Mesothelial cell of epicardium (in vitro differentiated cells): Measurements from ENCODE around the gene NGF. TPM values are rescaled to one million over a fixed set of nuclear protein-coding genes. Genes with fewer than 3 reads are reported as not detected.

ENCODE experiments used
- DNase-seq, 2 experiments: peaks; one replicate each; pipeline ENCODE4 v3.0.0; 2021; ENCODE audit warnings: low spot score in 2 of 2; ENCODE audit not compliant: unreplicated experiment in 2 of 2
- H3K27ac Mint-ChIP-seq: 2 replicates; pipeline ENCODE4 v1.8.0; 2021; ENCODE audit warnings: mixed read lengths
- H3K27me3 Mint-ChIP-seq: 2 replicates; pipeline ENCODE4 v1.8.0; 2021; ENCODE audit warnings: low read depth, mixed read lengths
- H3K36me3 Mint-ChIP-seq: 2 replicates; pipeline ENCODE4 v1.8.0; 2021; ENCODE audit warnings: mixed read lengths
- H3K4me1 Mint-ChIP-seq: 2 replicates; pipeline ENCODE4 v1.8.0; 2021; ENCODE audit warnings: mixed read lengths
- H3K4me3 Mint-ChIP-seq: 2 replicates; pipeline ENCODE4 v1.8.0; 2021; ENCODE audit warnings: mild to moderate bottlenecking, moderate library complexity, mixed read lengths
- H3K9me3 Mint-ChIP-seq: 2 replicates; pipeline ENCODE4 v1.8.0; 2021; ENCODE audit warnings: mixed read lengths
- total RNA-seq: library from RNA; stranded (reverse); gene quantifications from 3 replicates; pipeline ENCODE4 v1.2.1, GENCODE V29; 2021
- TF ChIP-seq, protein P1 (sequence below): fragments of 200-600 bp; sonication (generic); IDR thresholded peaks from one replicate; pipeline ENCODE4 v1.5.0; 2021; ENCODE audit warnings: antibody characterized with exemption; ENCODE audit not compliant: unreplicated experiment

Gene NGF
- total RNA-seq, 1 donor from 2014 or later, result 4.2 TPM

DNA sequence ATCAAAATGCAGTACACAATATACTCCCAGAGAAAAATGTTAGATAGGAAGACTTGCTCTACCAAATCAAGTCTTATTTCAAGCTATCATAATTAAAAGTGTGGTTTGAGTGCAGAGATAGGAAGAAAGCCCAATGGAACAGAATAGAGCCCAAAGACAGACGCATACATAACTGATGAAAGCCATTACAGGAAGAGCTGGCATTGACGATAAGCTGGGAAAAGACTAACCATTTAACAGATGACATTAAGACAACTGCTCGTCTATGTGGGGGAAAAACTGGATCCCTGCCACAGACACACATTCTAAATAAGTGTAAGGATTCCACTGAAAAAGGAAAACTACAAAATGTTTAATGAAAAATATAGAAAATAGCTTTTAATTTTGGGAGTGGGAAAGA lies 85.5 kb downstream of the NGF start:
- Mint-ChIP-seq H3K27ac (no peak overlapping the region), H3K4me3 (no peak overlapping the region), H3K9me3 (peaks cover 37% of the 10 kb centered on the region), H3K27me3 (no peaks in the 10 kb centered on the region), H3K36me3 (peaks cover 5% of the 10 kb centered on the region), H3K4me1 (peaks cover 10% of the 10 kb centered on the region)
- TF ChIP-seq, protein P1, sequence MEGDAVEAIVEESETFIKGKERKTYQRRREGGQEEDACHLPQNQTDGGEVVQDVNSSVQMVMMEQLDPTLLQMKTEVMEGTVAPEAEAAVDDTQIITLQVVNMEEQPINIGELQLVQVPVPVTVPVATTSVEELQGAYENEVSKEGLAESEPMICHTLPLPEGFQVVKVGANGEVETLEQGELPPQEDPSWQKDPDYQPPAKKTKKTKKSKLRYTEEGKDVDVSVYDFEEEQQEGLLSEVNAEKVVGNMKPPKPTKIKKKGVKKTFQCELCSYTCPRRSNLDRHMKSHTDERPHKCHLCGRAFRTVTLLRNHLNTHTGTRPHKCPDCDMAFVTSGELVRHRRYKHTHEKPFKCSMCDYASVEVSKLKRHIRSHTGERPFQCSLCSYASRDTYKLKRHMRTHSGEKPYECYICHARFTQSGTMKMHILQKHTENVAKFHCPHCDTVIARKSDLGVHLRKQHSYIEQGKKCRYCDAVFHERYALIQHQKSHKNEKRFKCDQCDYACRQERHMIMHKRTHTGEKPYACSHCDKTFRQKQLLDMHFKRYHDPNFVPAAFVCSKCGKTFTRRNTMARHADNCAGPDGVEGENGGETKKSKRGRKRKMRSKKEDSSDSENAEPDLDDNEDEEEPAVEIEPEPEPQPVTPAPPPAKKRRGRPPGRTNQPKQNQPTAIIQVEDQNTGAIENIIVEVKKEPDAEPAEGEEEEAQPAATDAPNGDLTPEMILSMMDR, result no peak
- no peak for DNase-seq

DNA sequence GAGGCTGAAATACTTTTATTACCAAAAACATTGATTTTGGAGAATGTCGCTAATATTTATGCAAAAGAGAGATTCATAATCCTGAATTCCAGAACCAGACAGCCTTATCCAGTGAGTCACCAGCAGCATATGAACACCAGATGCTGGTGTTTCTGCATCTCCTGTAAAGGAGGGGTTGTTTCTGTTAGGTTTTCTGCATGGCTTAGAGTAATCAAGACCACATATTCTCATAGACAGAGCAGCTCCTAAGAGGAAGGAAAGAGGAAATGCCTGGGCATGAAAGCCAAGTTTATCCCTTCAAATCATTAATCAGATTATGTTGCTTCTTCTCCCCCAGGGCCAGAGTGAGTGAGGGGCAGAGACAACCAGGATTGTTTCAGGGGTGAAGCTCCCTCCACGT lies 86.2 kb downstream of the NGF start:
- H3K27ac Mint-ChIP-seq, result peak overlapping the region; percentile 87
- no peaks in the 10 kb centered on the region for H3K27me3 Mint-ChIP-seq
- TF ChIP-seq, protein P1, result no peak
- H3K36me3 Mint-ChIP-seq, result peaks cover 5% of the 10 kb centered on the region
- H3K9me3 Mint-ChIP-seq, result peaks cover 35% of the 10 kb centered on the region
- H3K4me1 Mint-ChIP-seq, result peaks cover 10% of the 10 kb centered on the region
- DNase-seq, result no peak
- H3K4me3 Mint-ChIP-seq, result no peak overlapping the region

DNA sequence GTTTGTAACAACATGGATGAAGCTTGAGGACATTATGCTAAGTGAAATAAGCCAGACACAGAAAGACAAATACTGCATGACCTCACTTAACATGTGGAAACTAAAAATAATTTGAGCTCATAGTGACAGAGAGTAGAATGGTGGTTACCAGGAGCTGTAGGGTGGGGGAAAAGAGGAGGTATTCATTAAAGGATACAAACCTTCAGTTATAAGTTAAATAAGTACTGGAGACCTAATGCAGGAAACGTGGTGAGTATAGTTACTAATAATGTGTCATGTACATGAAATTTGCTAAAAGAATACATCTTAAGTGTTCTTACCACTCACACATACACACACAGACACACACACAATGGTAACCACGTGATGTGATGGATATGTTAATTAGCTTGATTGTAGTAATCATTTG lies 86.7 kb downstream of the NGF start:
- Mint-ChIP-seq H3K9me3 (peaks cover 35% of the 10 kb centered on the region), H3K4me3 (no peak overlapping the region), H3K27ac (peak overlapping the region; percentile 81), H3K27me3 (no peaks in the 10 kb centered on the region), H3K4me1 (peaks cover 10% of the 10 kb centered on the region), H3K36me3 (peaks cover 5% of the 10 kb centered on the region)
- TF ChIP-seq, protein P1, result no peak
- no peak for DNase-seq

DNA sequence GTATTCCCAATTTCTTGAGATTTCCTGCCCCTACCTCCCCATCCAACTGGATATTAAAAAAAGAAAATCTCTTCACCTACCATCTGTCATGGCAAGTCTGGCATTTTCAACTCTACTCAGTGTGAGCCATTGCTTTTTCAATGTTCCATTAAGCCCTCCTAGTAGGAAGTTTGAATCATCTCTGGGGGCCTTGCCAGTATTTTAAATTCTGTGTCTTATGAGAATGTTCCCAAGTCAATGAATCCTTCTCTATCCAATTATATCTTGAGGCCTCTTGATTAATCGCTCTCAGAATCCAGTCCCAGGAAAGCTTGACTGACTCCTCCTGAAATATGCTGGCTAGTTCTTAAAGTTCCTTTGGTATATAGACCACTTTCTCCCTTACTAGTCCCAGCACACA lies 91.5 kb downstream of the NGF start:
- H3K4me3 Mint-ChIP-seq, result no peak overlapping the region
- TF ChIP-seq, protein P1, result no peak
- no peak for DNase-seq

DNA sequence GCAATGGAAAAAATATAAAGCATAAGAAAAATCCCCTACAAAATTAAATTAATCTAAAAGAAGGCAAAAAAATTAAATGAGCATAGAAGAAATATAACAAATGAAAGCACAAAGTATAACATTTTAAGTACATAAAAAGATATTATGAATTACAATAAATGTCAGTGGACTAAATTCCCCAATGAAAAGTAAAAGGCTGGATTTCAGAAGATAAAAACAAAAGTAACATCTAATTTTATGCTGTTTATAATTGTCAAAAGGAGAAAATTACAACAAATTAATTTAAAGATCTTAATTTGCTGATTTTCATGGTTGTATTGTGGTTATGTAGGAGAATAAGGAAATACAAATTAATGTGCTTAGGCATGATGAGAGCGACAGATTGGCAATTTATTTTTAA lies 92.8 kb downstream of the NGF start:
- Mint-ChIP-seq H3K9me3 (peaks cover 50% of the 10 kb centered on the region), H3K27ac (no peak overlapping the region), H3K4me1 (no peaks in the 10 kb centered on the region), H3K36me3 (peaks cover 6% of the 10 kb centered on the region), H3K4me3 (no peak overlapping the region), H3K27me3 (no peaks in the 10 kb centered on the region)
- no peak for DNase-seq
- TF ChIP-seq, protein P1, result no peak

More for the DNA sequence above, 91.5 kb downstream of the NGF start:
- H3K27me3 Mint-ChIP-seq, result no peaks in the 10 kb centered on the region
- H3K9me3 Mint-ChIP-seq, result peaks cover 50% of the 10 kb centered on the region
- H3K27ac Mint-ChIP-seq, result no peak overlapping the region
- peaks cover 2% of the 10 kb centered on the region for H3K4me1 Mint-ChIP-seq
- H3K36me3 Mint-ChIP-seq, result peaks cover 6% of the 10 kb centered on the region

DNA sequence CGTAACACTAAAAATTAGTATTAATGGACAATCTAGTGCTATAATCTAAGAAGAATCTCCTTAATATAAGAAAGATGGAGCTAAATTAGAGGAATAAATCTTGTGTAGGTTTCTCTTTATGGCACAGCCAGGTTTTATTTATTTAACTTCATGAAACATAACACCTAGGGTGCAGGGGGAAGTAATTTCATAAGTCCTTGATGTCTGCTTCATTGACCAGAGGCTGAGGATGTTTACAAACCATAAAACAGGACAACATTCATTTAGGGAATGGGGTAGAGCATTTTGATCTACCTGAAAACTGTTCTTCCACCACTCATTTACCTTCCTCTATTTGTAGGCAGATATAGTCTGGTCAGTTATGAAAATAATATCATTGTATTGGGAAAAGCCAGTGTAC lies 95.5 kb downstream of the NGF start:
- no peak for DNase-seq
- TF ChIP-seq, protein P1, result no peak
- H3K27me3 Mint-ChIP-seq, result no peaks in the 10 kb centered on the region
- peaks cover 1% of the 10 kb centered on the region for H3K36me3 Mint-ChIP-seq
- no peak overlapping the region for H3K4me3 Mint-ChIP-seq
- H3K4me1 Mint-ChIP-seq, result peaks cover 2% of the 10 kb centered on the region
- H3K27ac Mint-ChIP-seq, result no peak overlapping the region
- H3K9me3 Mint-ChIP-seq, result peaks cover 37% of the 10 kb centered on the region
